ENCODE data around the gene U2AF2.

DNA sequence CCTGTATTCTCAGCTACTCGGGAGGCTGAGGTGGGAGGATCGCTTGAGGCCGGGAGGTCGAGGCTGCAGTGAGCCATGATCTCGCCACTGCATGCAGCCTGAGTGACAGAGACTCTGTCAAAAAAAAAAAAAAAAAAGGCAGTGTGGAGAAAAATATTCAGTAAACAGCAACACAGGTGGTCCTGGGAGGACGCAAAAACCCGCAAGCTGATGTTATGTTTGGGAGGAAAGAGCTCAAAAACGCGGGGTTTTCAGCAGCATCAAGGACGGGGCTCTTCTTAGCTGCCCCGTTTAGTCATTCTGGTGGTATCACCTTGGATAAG, 29.9 kb upstream of the U2AF2 start:
- TF ChIP-seq POLR2A (IDR thresholded peaks at IDR 0.05): no peak
- TF ChIP-seq, protein P1, sequence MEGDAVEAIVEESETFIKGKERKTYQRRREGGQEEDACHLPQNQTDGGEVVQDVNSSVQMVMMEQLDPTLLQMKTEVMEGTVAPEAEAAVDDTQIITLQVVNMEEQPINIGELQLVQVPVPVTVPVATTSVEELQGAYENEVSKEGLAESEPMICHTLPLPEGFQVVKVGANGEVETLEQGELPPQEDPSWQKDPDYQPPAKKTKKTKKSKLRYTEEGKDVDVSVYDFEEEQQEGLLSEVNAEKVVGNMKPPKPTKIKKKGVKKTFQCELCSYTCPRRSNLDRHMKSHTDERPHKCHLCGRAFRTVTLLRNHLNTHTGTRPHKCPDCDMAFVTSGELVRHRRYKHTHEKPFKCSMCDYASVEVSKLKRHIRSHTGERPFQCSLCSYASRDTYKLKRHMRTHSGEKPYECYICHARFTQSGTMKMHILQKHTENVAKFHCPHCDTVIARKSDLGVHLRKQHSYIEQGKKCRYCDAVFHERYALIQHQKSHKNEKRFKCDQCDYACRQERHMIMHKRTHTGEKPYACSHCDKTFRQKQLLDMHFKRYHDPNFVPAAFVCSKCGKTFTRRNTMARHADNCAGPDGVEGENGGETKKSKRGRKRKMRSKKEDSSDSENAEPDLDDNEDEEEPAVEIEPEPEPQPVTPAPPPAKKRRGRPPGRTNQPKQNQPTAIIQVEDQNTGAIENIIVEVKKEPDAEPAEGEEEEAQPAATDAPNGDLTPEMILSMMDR (IDR thresholded peaks at IDR 0.05): no peak

Data from esophagus squamous epithelium (tissue), 4 donors.